GM13976 (cell line): ENCODE measurements around the gene CASP2.

Source experiments
- DNase-seq: peaks from one replicate; pipeline ENCODE4 v3.0.0; 2012; ENCODE audit warnings: low spot score
- CTCF ChIP-seq: IDR thresholded peaks from 2 replicates; pipeline ENCODE4 v1.5.1; 2012; ENCODE audit warnings: borderline replicate concordance, mild to moderate bottlenecking; ENCODE audit not compliant: insufficient read depth; ENCODE audit errors: extremely low read depth, missing control alignments, control extremely low read depth
- in situ Hi-C: fragments of 300-500 bp; cut with MboI; formaldehyde crosslinking; loops from one replicate; pipeline ENCODE4 v1.12.0; 2022; ENCODE audit warnings: low sequenced_read_pairs, mixed read lengths, inconsistent platforms; ENCODE audit not compliant: unreplicated experiment

CASP2 gene

GRCh38 chr7:143284591-143285469, 3.3 kb upstream of the CASP2 start, which contains the start of gene TMEM139:
TMEM139 (plus strand) TSS chr7:143284958; CDS start chr7:143285958, 1,000 bp downstream.
- in situ Hi-C loops = no loop called here
- DNase-seq = no peak
- TF ChIP-seq CTCF = no peak

GRCh38 chr7:143285470-143285778, 2.7 kb upstream of the CASP2 start:
- in situ Hi-C loops = no loop called here
- TF ChIP-seq CTCF = no peak
- no peak for DNase-seq

- TF ChIP-seq CTCF = no peak
- in situ Hi-C loops = no loop called here
- no peak for DNase-seq
Measured at GRCh38 chr7:143285806-143286521, 2.2 kb upstream of the CASP2 start.

GRCh38 chr7:143286522-143286890, 1.6 kb upstream of the CASP2 start:
- no peak for DNase-seq
- in situ Hi-C loops = no loop called here
- TF ChIP-seq CTCF = no peak

GRCh38 chr7:143287339-143287934, 714 bp upstream of the CASP2 start:
- no peak for DNase-seq
- in situ Hi-C loops = no loop called here
- TF ChIP-seq CTCF = no peak

- in situ Hi-C loops = no loop called here
- no peak for TF ChIP-seq CTCF
- DNase-seq = no peak
Measured at GRCh38 chr7:143288836-143289235, 685 bp downstream of the CASP2 start.
